IPS-15b (cell line): ENCODE results near the gene ABCA5.

Experiments used
- H3K27me3 ChIP-seq: one replicate; pipeline ENCODE4 v1.6.1; 2013; ENCODE audit warnings: low read length; ENCODE audit not compliant: control insufficient read depth, insufficient read depth
- H3K36me3 ChIP-seq: one replicate; pipeline ENCODE4 v1.6.1; 2013; ENCODE audit warnings: low read length; ENCODE audit not compliant: control insufficient read depth, insufficient read depth
- H3K4me1 ChIP-seq: one replicate; pipeline ENCODE4 v1.6.1; 2013; ENCODE audit warnings: mild to moderate bottlenecking, low read length; ENCODE audit not compliant: control insufficient read depth, insufficient read depth
- H3K4me3 ChIP-seq: one replicate; pipeline ENCODE4 v1.5.1; 2013; ENCODE audit warnings: low read depth, low read length
- H3K9ac ChIP-seq: one replicate; pipeline ENCODE4 v1.6.1; 2013; ENCODE audit warnings: low read depth, mild to moderate bottlenecking, low read length
- H3K9me3 ChIP-seq: one replicate; pipeline ENCODE4 v1.6.1; 2013; ENCODE audit warnings: mild to moderate bottlenecking, low read length; ENCODE audit not compliant: control insufficient read depth, insufficient read depth

ABCA5 gene

GRCh38 chr17:69346766-69347165, 19.8 kb upstream of the ABCA5 start:
- Histone ChIP-seq H3K27me3 (no peaks in the 10 kb centered on the region), H3K9ac (no peak overlapping the region), H3K4me1 (peaks cover 4% of the 10 kb centered on the region), H3K9me3 (no peaks in the 10 kb centered on the region), H3K36me3 (no peaks in the 10 kb centered on the region), H3K4me3 (no peak overlapping the region)

- no peaks in the 10 kb centered on the region for H3K9me3 ChIP-seq
Observed at GRCh38 chr17:69344939-69345338, 18.0 kb upstream of the ABCA5 start.

GRCh38 chr17:69342896-69343644, 16.1 kb upstream of the ABCA5 start:
- H3K4me3 ChIP-seq = no peak overlapping the region
- H3K36me3 ChIP-seq = no peaks in the 10 kb centered on the region
- H3K4me1 ChIP-seq = peaks cover 4% of the 10 kb centered on the region

More at GRCh38 chr17:69344939-69345338, 18.0 kb upstream of the ABCA5 start:
- no peak overlapping the region for H3K9ac ChIP-seq
- peaks cover 4% of the 10 kb centered on the region for H3K4me1 ChIP-seq
- no peaks in the 10 kb centered on the region for H3K36me3 ChIP-seq
- no peaks in the 10 kb centered on the region for H3K27me3 ChIP-seq
- H3K4me3 ChIP-seq = no peak overlapping the region

GRCh38 chr17:69339937-69340336, 13.0 kb upstream of the ABCA5 start:
- H3K9me3 ChIP-seq = no peaks in the 10 kb centered on the region
- no peaks in the 10 kb centered on the region for H3K27me3 ChIP-seq
- no peak overlapping the region for H3K9ac ChIP-seq
- H3K36me3 ChIP-seq = no peaks in the 10 kb centered on the region
- H3K4me3 ChIP-seq = no peak overlapping the region
- H3K4me1 ChIP-seq = peaks cover 2% of the 10 kb centered on the region

More at GRCh38 chr17:69342896-69343644, 16.1 kb upstream of the ABCA5 start:
- Histone ChIP-seq H3K9me3 (no peaks in the 10 kb centered on the region), H3K9ac (no peak overlapping the region), H3K27me3 (no peaks in the 10 kb centered on the region)

GRCh38 chr17:69336996-69337395, 10.1 kb upstream of the ABCA5 start:
- Histone ChIP-seq H3K9me3 (no peaks in the 10 kb centered on the region), H3K36me3 (no peaks in the 10 kb centered on the region), H3K4me1 (no peaks in the 10 kb centered on the region)

GRCh38 chr17:69336580-69336979, 9.6 kb upstream of the ABCA5 start:
- Histone ChIP-seq H3K9me3 (no peaks in the 10 kb centered on the region), H3K27me3 (no peaks in the 10 kb centered on the region), H3K4me3 (no peak overlapping the region), H3K4me1 (no peaks in the 10 kb centered on the region), H3K9ac (no peak overlapping the region), H3K36me3 (no peaks in the 10 kb centered on the region)

More at GRCh38 chr17:69336996-69337395, 10.1 kb upstream of the ABCA5 start:
- no peak overlapping the region for H3K9ac ChIP-seq
- H3K27me3 ChIP-seq = no peaks in the 10 kb centered on the region
- no peak overlapping the region for H3K4me3 ChIP-seq

- Histone ChIP-seq H3K36me3 (no peaks in the 10 kb centered on the region), H3K9ac (no peak overlapping the region), H3K9me3 (no peaks in the 10 kb centered on the region), H3K27me3 (no peaks in the 10 kb centered on the region), H3K4me1 (no peaks in the 10 kb centered on the region), H3K4me3 (no peak overlapping the region)
Observed at GRCh38 chr17:69335058-69335457, 8.1 kb upstream of the ABCA5 start.

- Histone ChIP-seq H3K36me3 (no peaks in the 10 kb centered on the region), H3K9me3 (no peaks in the 10 kb centered on the region), H3K9ac (no peak overlapping the region), H3K27me3 (no peaks in the 10 kb centered on the region), H3K4me1 (no peaks in the 10 kb centered on the region), H3K4me3 (no peak overlapping the region)
Observed at GRCh38 chr17:69333561-69333960, 6.6 kb upstream of the ABCA5 start.

GRCh38 chr17:69331756-69332155, 4.8 kb upstream of the ABCA5 start:
- no peaks in the 10 kb centered on the region for H3K27me3 ChIP-seq
- no peaks in the 10 kb centered on the region for H3K9me3 ChIP-seq
- H3K9ac ChIP-seq = no peak overlapping the region
- H3K36me3 ChIP-seq = no peaks in the 10 kb centered on the region
- no peak overlapping the region for H3K4me3 ChIP-seq
- H3K4me1 ChIP-seq = no peaks in the 10 kb centered on the region

- Histone ChIP-seq H3K4me3 (peak overlapping the region; percentile 95), H3K27me3 (peaks cover 23% of the 10 kb centered on the region), H3K9ac (no peak overlapping the region)
Observed at GRCh38 chr17:69326377-69327059, 415 bp downstream of the ABCA5 start.

GRCh38 chr17:69325518-69326376, 1.2 kb downstream of the ABCA5 start:
- peak overlapping the region; percentile 95 for H3K4me3 ChIP-seq
- H3K36me3 ChIP-seq = no peaks in the 10 kb centered on the region
- H3K9ac ChIP-seq = no peak overlapping the region
- no peaks in the 10 kb centered on the region for H3K9me3 ChIP-seq
- H3K4me1 ChIP-seq = peaks cover 7% of the 10 kb centered on the region
- H3K27me3 ChIP-seq = peaks cover 23% of the 10 kb centered on the region

More at GRCh38 chr17:69326377-69327059, 415 bp downstream of the ABCA5 start:
- H3K36me3 ChIP-seq = no peaks in the 10 kb centered on the region
- H3K9me3 ChIP-seq = no peaks in the 10 kb centered on the region
- no peaks in the 10 kb centered on the region for H3K4me1 ChIP-seq
